Measurements from ENCODE around the gene CLHC1.

The CLHC1 gene

DNA sequence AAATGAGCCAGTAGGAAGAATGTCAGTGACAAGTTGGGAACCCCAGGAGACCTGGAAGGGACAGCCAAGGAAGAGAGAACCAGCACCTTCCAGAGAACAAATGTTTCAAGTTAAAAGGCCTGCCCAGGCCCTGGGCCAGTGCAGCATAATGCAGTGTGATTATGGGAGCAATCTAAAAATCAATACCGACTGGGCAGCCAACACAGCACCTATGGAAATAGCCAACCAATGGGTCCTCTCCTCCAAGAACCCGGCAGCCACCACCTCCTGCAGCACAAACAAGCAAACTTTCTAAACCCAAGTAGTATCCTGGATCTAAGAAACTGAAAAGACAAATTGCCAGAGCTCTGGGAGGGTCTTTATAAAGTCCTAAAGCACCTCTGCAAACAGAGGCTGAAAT, 71.7 kb downstream of the CLHC1 start:
- no peak overlapping the region for H3K4me3 ChIP-seq (replicated peaks; ENCODE audit: insufficient read depth, low read length)
- TF ChIP-seq, protein P1, sequence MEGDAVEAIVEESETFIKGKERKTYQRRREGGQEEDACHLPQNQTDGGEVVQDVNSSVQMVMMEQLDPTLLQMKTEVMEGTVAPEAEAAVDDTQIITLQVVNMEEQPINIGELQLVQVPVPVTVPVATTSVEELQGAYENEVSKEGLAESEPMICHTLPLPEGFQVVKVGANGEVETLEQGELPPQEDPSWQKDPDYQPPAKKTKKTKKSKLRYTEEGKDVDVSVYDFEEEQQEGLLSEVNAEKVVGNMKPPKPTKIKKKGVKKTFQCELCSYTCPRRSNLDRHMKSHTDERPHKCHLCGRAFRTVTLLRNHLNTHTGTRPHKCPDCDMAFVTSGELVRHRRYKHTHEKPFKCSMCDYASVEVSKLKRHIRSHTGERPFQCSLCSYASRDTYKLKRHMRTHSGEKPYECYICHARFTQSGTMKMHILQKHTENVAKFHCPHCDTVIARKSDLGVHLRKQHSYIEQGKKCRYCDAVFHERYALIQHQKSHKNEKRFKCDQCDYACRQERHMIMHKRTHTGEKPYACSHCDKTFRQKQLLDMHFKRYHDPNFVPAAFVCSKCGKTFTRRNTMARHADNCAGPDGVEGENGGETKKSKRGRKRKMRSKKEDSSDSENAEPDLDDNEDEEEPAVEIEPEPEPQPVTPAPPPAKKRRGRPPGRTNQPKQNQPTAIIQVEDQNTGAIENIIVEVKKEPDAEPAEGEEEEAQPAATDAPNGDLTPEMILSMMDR (IDR thresholded peaks at IDR 0.05; ENCODE audit: insufficient read depth, low read length): no peak
- no peak for TF ChIP-seq GABPA (IDR thresholded peaks at IDR 0.05; ENCODE audit: low read depth)
- TF ChIP-seq SPI1 (IDR thresholded peaks at IDR 0.05; ENCODE audit: borderline replicate concordance, low read depth): no peak
- no peak for TF ChIP-seq POLR2AphosphoS5 (IDR thresholded peaks at IDR 0.05; ENCODE audit: low read depth)
- TF ChIP-seq, protein P2, sequence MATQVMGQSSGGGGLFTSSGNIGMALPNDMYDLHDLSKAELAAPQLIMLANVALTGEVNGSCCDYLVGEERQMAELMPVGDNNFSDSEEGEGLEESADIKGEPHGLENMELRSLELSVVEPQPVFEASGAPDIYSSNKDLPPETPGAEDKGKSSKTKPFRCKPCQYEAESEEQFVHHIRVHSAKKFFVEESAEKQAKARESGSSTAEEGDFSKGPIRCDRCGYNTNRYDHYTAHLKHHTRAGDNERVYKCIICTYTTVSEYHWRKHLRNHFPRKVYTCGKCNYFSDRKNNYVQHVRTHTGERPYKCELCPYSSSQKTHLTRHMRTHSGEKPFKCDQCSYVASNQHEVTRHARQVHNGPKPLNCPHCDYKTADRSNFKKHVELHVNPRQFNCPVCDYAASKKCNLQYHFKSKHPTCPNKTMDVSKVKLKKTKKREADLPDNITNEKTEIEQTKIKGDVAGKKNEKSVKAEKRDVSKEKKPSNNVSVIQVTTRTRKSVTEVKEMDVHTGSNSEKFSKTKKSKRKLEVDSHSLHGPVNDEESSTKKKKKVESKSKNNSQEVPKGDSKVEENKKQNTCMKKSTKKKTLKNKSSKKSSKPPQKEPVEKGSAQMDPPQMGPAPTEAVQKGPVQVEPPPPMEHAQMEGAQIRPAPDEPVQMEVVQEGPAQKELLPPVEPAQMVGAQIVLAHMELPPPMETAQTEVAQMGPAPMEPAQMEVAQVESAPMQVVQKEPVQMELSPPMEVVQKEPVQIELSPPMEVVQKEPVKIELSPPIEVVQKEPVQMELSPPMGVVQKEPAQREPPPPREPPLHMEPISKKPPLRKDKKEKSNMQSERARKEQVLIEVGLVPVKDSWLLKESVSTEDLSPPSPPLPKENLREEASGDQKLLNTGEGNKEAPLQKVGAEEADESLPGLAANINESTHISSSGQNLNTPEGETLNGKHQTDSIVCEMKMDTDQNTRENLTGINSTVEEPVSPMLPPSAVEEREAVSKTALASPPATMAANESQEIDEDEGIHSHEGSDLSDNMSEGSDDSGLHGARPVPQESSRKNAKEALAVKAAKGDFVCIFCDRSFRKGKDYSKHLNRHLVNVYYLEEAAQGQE (IDR thresholded peaks at IDR 0.05; ENCODE audit: insufficient replicate concordance, low read depth): no peak
- no peak overlapping the region for H3K27ac ChIP-seq (replicated peaks)

DNA sequence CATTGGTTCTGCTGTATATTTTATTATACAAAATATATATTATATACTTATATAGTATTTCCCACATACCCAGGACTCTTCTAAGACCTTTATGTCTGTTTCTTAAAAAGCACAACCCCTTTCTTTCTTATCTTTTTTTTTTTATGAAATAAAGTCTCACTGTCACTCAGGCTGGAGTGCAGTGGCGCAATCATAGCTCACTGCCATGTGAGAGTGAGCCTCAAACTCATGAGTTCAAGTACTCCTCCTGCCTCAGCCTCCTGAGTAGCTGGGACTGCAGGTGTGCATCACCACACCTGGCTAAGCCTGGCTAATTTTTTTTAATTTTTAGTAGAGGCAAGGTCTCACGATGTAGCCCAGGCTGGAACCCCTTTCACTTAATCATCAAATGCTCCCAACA, 72.3 kb downstream of the CLHC1 start:
- no peak overlapping the region for H3K27ac ChIP-seq (replicated peaks)
- TF ChIP-seq, protein P1 (IDR thresholded peaks at IDR 0.05; ENCODE audit: insufficient read depth, low read length): no peak
- TF ChIP-seq GABPA (IDR thresholded peaks at IDR 0.05; ENCODE audit: low read depth): no peak
- TF ChIP-seq POLR2AphosphoS5 (IDR thresholded peaks at IDR 0.05; ENCODE audit: low read depth): no peak
- TF ChIP-seq, protein P2 (IDR thresholded peaks at IDR 0.05; ENCODE audit: insufficient replicate concordance, low read depth): no peak
- TF ChIP-seq SPI1 (IDR thresholded peaks at IDR 0.05; ENCODE audit: borderline replicate concordance, low read depth): no peak
- no peaks in the 10 kb centered on the region for H3K27me3 ChIP-seq (ENCODE audit: insufficient read depth, poor library complexity, severe bottlenecking)
- H3K4me3 ChIP-seq (replicated peaks; ENCODE audit: insufficient read depth, low read length): no peak overlapping the region
- DNase-seq (ENCODE audit: low read depth in 1 of 2, low spot score in 1 of 2): no peak

More for the DNA sequence above, 71.7 kb downstream of the CLHC1 start:
- no peaks in the 10 kb centered on the region for H3K27me3 ChIP-seq (ENCODE audit: insufficient read depth, poor library complexity, severe bottlenecking)
- DNase-seq (ENCODE audit: low read depth in 1 of 2, low spot score in 1 of 2): no peak

DNA sequence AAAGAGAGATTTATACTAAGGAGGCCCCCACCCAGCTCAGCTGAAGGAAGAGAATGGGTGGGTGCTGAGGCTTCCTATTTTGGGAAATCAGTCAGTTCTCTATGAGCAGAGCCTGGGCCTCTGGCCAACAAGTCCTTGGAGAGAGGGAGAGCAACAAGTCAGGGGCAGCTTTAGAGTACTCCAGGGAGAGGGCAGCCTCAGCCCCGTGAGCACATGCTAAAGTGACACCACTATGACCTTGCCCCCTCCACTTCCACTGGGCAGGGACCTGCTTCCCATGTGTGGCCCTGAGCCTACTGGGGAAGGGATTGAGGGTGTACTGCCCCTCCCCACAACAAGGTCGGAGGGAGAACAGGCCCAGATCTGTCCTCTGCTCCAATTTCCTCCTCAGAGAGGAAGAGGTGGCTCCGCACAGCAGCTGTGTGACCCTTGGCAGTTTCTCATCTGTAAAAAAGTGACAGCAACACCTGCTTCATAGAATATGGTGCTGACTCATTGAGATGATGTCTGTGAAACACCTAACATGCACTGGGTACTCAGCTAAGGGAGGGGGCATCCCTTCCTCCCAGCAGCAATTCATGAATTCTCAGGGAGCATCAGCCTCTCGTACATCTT, 72.9 kb downstream of the CLHC1 start:
- TF ChIP-seq, protein P2 (IDR thresholded peaks at IDR 0.05; ENCODE audit: insufficient replicate concordance, low read depth): no peak
- TF ChIP-seq POLR2AphosphoS5 (IDR thresholded peaks at IDR 0.05; ENCODE audit: low read depth) (no peak), GABPA (IDR thresholded peaks at IDR 0.05; ENCODE audit: low read depth) (no peak), SPI1 (IDR thresholded peaks at IDR 0.05; ENCODE audit: borderline replicate concordance, low read depth) (peak; percentile 24; the same call in 1 of the 2 replicates)
- TF ChIP-seq, protein P1 (IDR thresholded peaks at IDR 0.05; ENCODE audit: insufficient read depth, low read length): no peak
- peak in 1 of 2 experiments; percentile 32 for DNase-seq (ENCODE audit: low read depth in 1 of 2, low spot score in 1 of 2)
- no peaks in the 10 kb centered on the region for H3K27me3 ChIP-seq (ENCODE audit: insufficient read depth, poor library complexity, severe bottlenecking)
- H3K4me3 ChIP-seq (replicated peaks; ENCODE audit: insufficient read depth, low read length): no peak overlapping the region
- H3K27ac ChIP-seq (replicated peaks): no peak overlapping the region

Measured in HL-60 (cell line).